ENCODE measurements around the gene RAPH1. TPM values are rescaled to one million over a fixed set of nuclear protein-coding genes. Genes with fewer than 3 reads are reported as not detected.
A peak's percentile ranks its signal among the peaks of the same experiment; 100 is the strongest.

Gene RAPH1
- total RNA-seq, 1 donor from 2014 or later = 50.4 TPM

DNA sequence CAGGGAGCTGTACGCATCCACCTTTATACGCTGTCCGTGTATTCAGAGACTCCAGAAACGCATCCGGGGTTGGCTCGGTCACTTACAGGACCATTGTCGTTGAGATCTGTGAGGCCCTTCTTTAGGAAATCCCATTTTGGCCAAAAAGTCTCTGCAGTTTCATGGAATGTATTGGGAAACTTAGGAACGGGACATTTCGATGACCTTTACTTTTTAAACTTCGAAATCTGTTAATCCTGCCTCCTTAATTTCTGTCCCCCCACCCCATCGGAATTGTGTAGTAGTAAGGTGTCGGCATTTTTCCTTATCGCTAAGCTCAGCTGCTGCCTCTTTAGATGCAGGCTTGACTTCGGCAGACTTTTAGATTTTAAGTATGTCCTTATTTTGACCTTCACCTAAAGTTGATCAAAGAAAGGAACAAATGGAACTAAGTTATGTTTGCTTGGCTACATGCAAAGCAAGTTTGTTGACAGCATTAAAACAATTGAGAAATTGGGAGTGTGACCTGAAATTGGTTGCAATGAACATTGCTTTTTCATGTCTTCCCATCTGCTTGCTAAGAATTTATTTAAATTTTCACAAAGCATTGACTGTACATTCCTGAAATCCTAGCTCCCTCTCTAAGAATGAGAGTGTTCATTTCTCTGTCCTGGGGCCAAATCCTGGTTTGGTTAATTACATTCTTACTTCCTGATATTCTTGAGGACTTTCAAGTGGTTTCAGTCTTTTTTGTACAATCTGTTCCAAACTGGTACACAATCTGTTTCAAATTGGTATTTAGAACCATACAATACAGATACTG, 884 bp upstream of the RAPH1 start:
- peaks cover 7% of the 10 kb centered on the region for H3K4me1 ChIP-seq (ENCODE audit: insufficient read depth, low read length)
- peak; percentile 54 for FAIRE-seq
- peaks cover 40% of the 10 kb centered on the region for H3K79me2 ChIP-seq (ENCODE audit: insufficient read depth, low read length)
- no peaks in the 10 kb centered on the region for H3K36me3 ChIP-seq (ENCODE audit: insufficient read depth, low read length)
- no peaks in the 10 kb centered on the region for H3K36me3 Mint-ChIP-seq (ENCODE audit: low read depth, unreplicated experiment)
- peak overlapping the region; percentile 91 for H3K4me2 ChIP-seq (ENCODE audit: low read length)
- H3K4me1 Mint-ChIP-seq (ENCODE audit: low read depth, unreplicated experiment) = peaks cover 17% of the 10 kb centered on the region
- H3K9me3 Mint-ChIP-seq (ENCODE audit: unreplicated experiment) = peaks cover 11% of the 10 kb centered on the region
- H3K4me3 Mint-ChIP-seq (ENCODE audit: unreplicated experiment) = peak overlapping the region; percentile 86
- peak overlapping the region; percentile 93 for H3K27ac Mint-ChIP-seq (ENCODE audit: unreplicated experiment)
- H3K27ac ChIP-seq (ENCODE audit: low read depth, low read length) = peak overlapping the region; percentile 83
- TF ChIP-seq, protein P1, sequence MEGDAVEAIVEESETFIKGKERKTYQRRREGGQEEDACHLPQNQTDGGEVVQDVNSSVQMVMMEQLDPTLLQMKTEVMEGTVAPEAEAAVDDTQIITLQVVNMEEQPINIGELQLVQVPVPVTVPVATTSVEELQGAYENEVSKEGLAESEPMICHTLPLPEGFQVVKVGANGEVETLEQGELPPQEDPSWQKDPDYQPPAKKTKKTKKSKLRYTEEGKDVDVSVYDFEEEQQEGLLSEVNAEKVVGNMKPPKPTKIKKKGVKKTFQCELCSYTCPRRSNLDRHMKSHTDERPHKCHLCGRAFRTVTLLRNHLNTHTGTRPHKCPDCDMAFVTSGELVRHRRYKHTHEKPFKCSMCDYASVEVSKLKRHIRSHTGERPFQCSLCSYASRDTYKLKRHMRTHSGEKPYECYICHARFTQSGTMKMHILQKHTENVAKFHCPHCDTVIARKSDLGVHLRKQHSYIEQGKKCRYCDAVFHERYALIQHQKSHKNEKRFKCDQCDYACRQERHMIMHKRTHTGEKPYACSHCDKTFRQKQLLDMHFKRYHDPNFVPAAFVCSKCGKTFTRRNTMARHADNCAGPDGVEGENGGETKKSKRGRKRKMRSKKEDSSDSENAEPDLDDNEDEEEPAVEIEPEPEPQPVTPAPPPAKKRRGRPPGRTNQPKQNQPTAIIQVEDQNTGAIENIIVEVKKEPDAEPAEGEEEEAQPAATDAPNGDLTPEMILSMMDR (IDR thresholded peaks at IDR 0.05; ENCODE audit: insufficient read depth, low read depth, low read length) = no peak
- TF ChIP-seq EZH2 (IDR thresholded peaks at IDR 0.05; ENCODE audit: insufficient read depth, low read length) = no peak
- no peaks in the 10 kb centered on the region for H3K27me3 ChIP-seq (ENCODE audit: insufficient read depth, low read length)
- peak overlapping the region; percentile 91 for H3K9ac ChIP-seq (ENCODE audit: low read length)
- H3K27me3 Mint-ChIP-seq (ENCODE audit: low read depth, unreplicated experiment) = peaks cover 2% of the 10 kb centered on the region
- H3K4me3 ChIP-seq (ENCODE audit: insufficient read depth, low read depth, low read length) = peak overlapping the region; percentile 62
- DNase-seq (ENCODE audit: low read depth) = peak; percentile 64
- peaks cover 30% of the 10 kb centered on the region for H4K20me1 ChIP-seq (ENCODE audit: insufficient read depth, low read length)
- no peaks in the 10 kb centered on the region for H3K9me3 ChIP-seq (ENCODE audit: insufficient read depth, low read depth, low read length)
- peak overlapping the region; percentile 43 for H2AFZ ChIP-seq (ENCODE audit: low read depth, low read length)

DNA sequence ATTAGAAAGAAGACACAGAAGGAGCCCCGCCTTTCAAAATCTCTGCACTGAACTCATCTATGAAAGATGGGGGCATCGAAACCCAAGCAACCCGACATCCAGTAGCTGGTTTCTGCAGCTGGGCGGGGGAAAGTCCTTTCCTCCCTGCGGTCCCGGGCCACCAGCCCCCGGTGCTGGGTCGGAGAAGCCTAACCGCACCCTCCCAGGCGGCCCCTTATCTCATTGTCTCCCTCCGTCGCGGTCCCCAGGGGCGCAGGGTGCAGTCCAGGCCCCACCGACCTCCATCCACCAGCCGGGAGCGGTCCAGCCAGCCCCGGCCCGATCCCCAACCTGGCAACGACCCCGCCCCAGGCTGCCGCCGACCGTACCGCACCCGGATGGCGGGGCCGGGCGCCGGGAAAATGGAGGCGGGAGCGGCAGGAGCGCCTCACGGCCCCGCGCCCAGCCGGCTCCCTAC, 452 bp downstream of the RAPH1 start:
- peaks cover 11% of the 10 kb centered on the region for H3K9me3 Mint-ChIP-seq (ENCODE audit: unreplicated experiment)
- no peak overlapping the region for H3K27ac Mint-ChIP-seq (ENCODE audit: unreplicated experiment)
- H3K36me3 ChIP-seq (ENCODE audit: insufficient read depth, low read length) = no peaks in the 10 kb centered on the region
- peak overlapping the region; percentile 87 for H3K4me3 ChIP-seq (ENCODE audit: insufficient read depth, low read depth, low read length)
- no peaks in the 10 kb centered on the region for H3K36me3 Mint-ChIP-seq (ENCODE audit: low read depth, unreplicated experiment)
- no peaks in the 10 kb centered on the region for H3K27me3 ChIP-seq (ENCODE audit: insufficient read depth, low read length)
- H3K4me3 Mint-ChIP-seq (ENCODE audit: unreplicated experiment) = peak overlapping the region; percentile 89
- H3K9me3 ChIP-seq (ENCODE audit: insufficient read depth, low read depth, low read length) = no peaks in the 10 kb centered on the region
- H3K27ac ChIP-seq (ENCODE audit: low read depth, low read length) = peak overlapping the region; percentile 90
- peak overlapping the region; percentile 21 for H2AFZ ChIP-seq (ENCODE audit: low read depth, low read length)
- DNase-seq (ENCODE audit: low read depth) (no peak), FAIRE-seq (no peak)
- H3K4me2 ChIP-seq (ENCODE audit: low read length) = peak overlapping the region; percentile 91
- TF ChIP-seq, protein P1 (IDR thresholded peaks at IDR 0.05; ENCODE audit: insufficient read depth, low read depth, low read length) = no peak
- no peak for TF ChIP-seq EZH2 (IDR thresholded peaks at IDR 0.05; ENCODE audit: insufficient read depth, low read length)
- peaks cover 2% of the 10 kb centered on the region for H3K27me3 Mint-ChIP-seq (ENCODE audit: low read depth, unreplicated experiment)
- peaks cover 40% of the 10 kb centered on the region for H4K20me1 ChIP-seq (ENCODE audit: insufficient read depth, low read length)
- H3K4me1 ChIP-seq (ENCODE audit: insufficient read depth, low read length) = peaks cover 7% of the 10 kb centered on the region
- H3K4me1 Mint-ChIP-seq (ENCODE audit: low read depth, unreplicated experiment) = peaks cover 17% of the 10 kb centered on the region
- H3K79me2 ChIP-seq (ENCODE audit: insufficient read depth, low read length) = peaks cover 53% of the 10 kb centered on the region
- peak overlapping the region; percentile 91 for H3K9ac ChIP-seq (ENCODE audit: low read length)
